Measurements from ENCODE around the gene RAPGEF2.

GRCh38 chr4:159146488-159146887 is 43.6 kb downstream of the RAPGEF2 start:
- TF ChIP-seq SP1 (IDR thresholded peaks at IDR 0.05) (no peak), BHLHE40 (IDR thresholded peaks at IDR 0.05; ENCODE audit: borderline replicate concordance) (no peak), CTBP1 (IDR thresholded peaks at IDR 0.05; ENCODE audit: borderline replicate concordance) (no peak), HDGF (IDR thresholded peaks at IDR 0.05; ENCODE audit: borderline replicate concordance) (no peak), SUZ12 (IDR thresholded peaks at IDR 0.05) (no peak), PKNOX1 (IDR thresholded peaks at IDR 0.05) (no peak), ARNT (IDR thresholded peaks at IDR 0.05) (no peak), FOXM1 (IDR thresholded peaks at IDR 0.05; ENCODE audit: borderline replicate concordance) (no peak), ELF4 (IDR thresholded peaks at IDR 0.05) (no peak)
